ENCODE measurements around the gene USP25. TPM values are rescaled to one million over a fixed set of nuclear protein-coding genes. Genes with fewer than 3 reads are reported as not detected.

The USP25 gene
- 11.1 and 22.7 TPM in 2 replicates for polyA plus RNA-seq (2011; rRNA removed)
- 18.5 and 22.6 TPM in 2 replicates for polyA minus RNA-seq (2011; rRNA and poly(A)+ RNA removed)

- no peak for DNase-seq (ENCODE audit: low read depth)
- ChIA-PET CTCF (interaction anchor here (1.0 kb wide), 1 partner anchor 600 kb away, joined by 3 read pairs; no protein-coding TSS in a partner anchor), POLR2A (no interaction called here)
Measured at GRCh38 chr21:15729674-15730483, at the start of gene USP25. TSS of gene USP25 (plus strand) at chr21:15729982. CDS start at chr21:15730394, 412 bp downstream.

GRCh38 chr21:15682186-15682895, 47.4 kb upstream of the USP25 start:
- H3K36me3 ChIP-seq (ENCODE audit: control insufficient read depth, insufficient read depth, low read length) = no peaks in the 10 kb centered on the region
- ChIA-PET CTCF (interaction anchor here (0.8 kb wide), 1 partner anchor 30 kb away, joined by 3 read pairs; no protein-coding TSS in a partner anchor), POLR2A (interaction anchor here (0.6 kb wide), 1 partner anchor 910 kb away, joined by 3 read pairs; no protein-coding TSS in a partner anchor)
- H3K4me3 ChIP-seq (ENCODE audit: low read depth, low read length) = no peak overlapping the region
- no peak for DNase-seq (ENCODE audit: low read depth)
- TF ChIP-seq CTCF (IDR thresholded peaks at IDR 0.05; ENCODE audit: insufficient read depth, low read depth, low read length) = no peak
- no peaks in the 10 kb centered on the region for H3K27me3 ChIP-seq (ENCODE audit: control insufficient read depth, insufficient read depth, low read length)

More at GRCh38 chr21:15729674-15730483, at the start of gene USP25:
- Histone ChIP-seq H3K36me3 (ENCODE audit: control insufficient read depth, insufficient read depth, low read length) (no peaks in the 10 kb centered on the region), H3K4me3 (ENCODE audit: low read depth, low read length) (peak within 1 kb of the TSS; percentile 72), H3K27me3 (ENCODE audit: control insufficient read depth, insufficient read depth, low read length) (peaks cover 3% of the 10 kb centered on the region; the same call in 1 of the 2 replicates)
- no peak for TF ChIP-seq CTCF (IDR thresholded peaks at IDR 0.05; ENCODE audit: insufficient read depth, low read depth, low read length)

GRCh38 chr21:15682977-15683376, 46.8 kb upstream of the USP25 start:
- Histone ChIP-seq H3K36me3 (ENCODE audit: control insufficient read depth, insufficient read depth, low read length) (no peaks in the 10 kb centered on the region), H3K4me3 (ENCODE audit: low read depth, low read length) (no peak overlapping the region), H3K27me3 (ENCODE audit: control insufficient read depth, insufficient read depth, low read length) (no peaks in the 10 kb centered on the region)
- DNase-seq (ENCODE audit: low read depth) = no peak
- POLR2A ChIA-PET = no interaction called here
- TF ChIP-seq CTCF (IDR thresholded peaks at IDR 0.05; ENCODE audit: insufficient read depth, low read depth, low read length) = no peak
- CTCF ChIA-PET = no interaction called here

GRCh38 chr21:15686506-15686905, 43.3 kb upstream of the USP25 start:
- Histone ChIP-seq H3K4me3 (ENCODE audit: low read depth, low read length) (no peak overlapping the region), H3K27me3 (ENCODE audit: control insufficient read depth, insufficient read depth, low read length) (no peaks in the 10 kb centered on the region), H3K36me3 (ENCODE audit: control insufficient read depth, insufficient read depth, low read length) (no peaks in the 10 kb centered on the region)
- no peak for DNase-seq (ENCODE audit: low read depth)
- CTCF ChIA-PET = no interaction called here
- POLR2A ChIA-PET = no interaction called here
- no peak for TF ChIP-seq CTCF (IDR thresholded peaks at IDR 0.05; ENCODE audit: insufficient read depth, low read depth, low read length)

GRCh38 chr21:15687208-15687607, 42.6 kb upstream of the USP25 start:
- no peaks in the 10 kb centered on the region for H3K27me3 ChIP-seq (ENCODE audit: control insufficient read depth, insufficient read depth, low read length)
- DNase-seq (ENCODE audit: low read depth) = no peak
- TF ChIP-seq CTCF (IDR thresholded peaks at IDR 0.05; ENCODE audit: insufficient read depth, low read depth, low read length) = no peak
- POLR2A ChIA-PET = no interaction called here
- CTCF ChIA-PET = no interaction called here
- H3K36me3 ChIP-seq (ENCODE audit: control insufficient read depth, insufficient read depth, low read length) = no peaks in the 10 kb centered on the region
- no peak overlapping the region for H3K4me3 ChIP-seq (ENCODE audit: low read depth, low read length)

All from BJ (cell line).